Urothelium cell line (cell line): ENCODE results near the gene KIF7.
A peak's percentile ranks its signal among the peaks of the same experiment; 100 is the strongest.

Experiments used
- DNase-seq: peaks from one replicate; pipeline ENCODE4 v3.0.0; 2011; ENCODE audit warnings: low spot score, mixed read lengths
- FAIRE-seq: peaks from 2 replicates; lab custom pipeline; 2011; peaks lifted over from hg19 to GRCh38; lab: Jason Lieb, UNC

The KIF7 gene

GRCh38 chr15:89649013-89649625 is 6.1 kb downstream of the KIF7 start:
- FAIRE-seq (no peak), DNase-seq (no peak)

GRCh38 chr15:89648106-89649012 is 6.9 kb downstream of the KIF7 start:
- DNase-seq (no peak), FAIRE-seq (no peak)

GRCh38 chr15:89647191-89647851 is 7.9 kb downstream of the KIF7 start:
- peak; percentile 52 for FAIRE-seq
- DNase-seq = peak; percentile 83

GRCh38 chr15:89646416-89647141 is 8.7 kb downstream of the KIF7 start:
- no peak for FAIRE-seq
- no peak for DNase-seq

- FAIRE-seq = peak; percentile 13
- DNase-seq = no peak
Observed at GRCh38 chr15:89645680-89646079, 9.6 kb downstream of the KIF7 start.

GRCh38 chr15:89642106-89642505 is 13.2 kb downstream of the KIF7 start:
- FAIRE-seq (no peak), DNase-seq (no peak)

GRCh38 chr15:89641053-89641452 is 14.2 kb downstream of the KIF7 start:
- FAIRE-seq (no peak), DNase-seq (no peak)

GRCh38 chr15:89640245-89640644 is 15.0 kb downstream of the KIF7 start:
- DNase-seq = no peak
- no peak for FAIRE-seq

- DNase-seq (no peak), FAIRE-seq (no peak)
Observed at GRCh38 chr15:89633585-89633984, 21.7 kb downstream of the KIF7 start.

- no peak for DNase-seq
- no peak for FAIRE-seq
Observed at GRCh38 chr15:89632563-89633430, 22.5 kb downstream of the KIF7 start.

GRCh38 chr15:89631902-89632264 is 23.4 kb downstream of the KIF7 start:
- DNase-seq (peak; percentile 4), FAIRE-seq (no peak)

GRCh38 chr15:89630974-89631901 is 24.0 kb downstream of the KIF7 start:
- DNase-seq (peak; percentile 3), FAIRE-seq (no peak)

- no peak for FAIRE-seq
- DNase-seq = peak; percentile 3
Observed at GRCh38 chr15:89630260-89630659, 25.0 kb downstream of the KIF7 start.

- peak; percentile 1 for DNase-seq
- FAIRE-seq = no peak
Observed at GRCh38 chr15:89629829-89630228, 25.4 kb downstream of the KIF7 start.

- DNase-seq (peak; percentile 3), FAIRE-seq (no peak)
Observed at GRCh38 chr15:89628806-89629715, 26.2 kb downstream of the KIF7 start.

- no peak for FAIRE-seq
Observed at GRCh38 chr15:89628301-89628700, 27.0 kb downstream of the KIF7 start.

GRCh38 chr15:89627256-89627970 is 27.9 kb downstream of the KIF7 start:
- FAIRE-seq (no peak), DNase-seq (peak; percentile 2)

More at GRCh38 chr15:89628301-89628700, 27.0 kb downstream of the KIF7 start:
- peak; percentile 4 for DNase-seq
